ENCODE measurements around the gene ENPP3. TPM values are rescaled to one million over a fixed set of nuclear protein-coding genes. Genes with fewer than 3 reads are reported as not detected.

ENPP3 gene
- total RNA-seq, 2 experiments from 2014 or later = 0.22 to 0.34 TPM

DNA sequence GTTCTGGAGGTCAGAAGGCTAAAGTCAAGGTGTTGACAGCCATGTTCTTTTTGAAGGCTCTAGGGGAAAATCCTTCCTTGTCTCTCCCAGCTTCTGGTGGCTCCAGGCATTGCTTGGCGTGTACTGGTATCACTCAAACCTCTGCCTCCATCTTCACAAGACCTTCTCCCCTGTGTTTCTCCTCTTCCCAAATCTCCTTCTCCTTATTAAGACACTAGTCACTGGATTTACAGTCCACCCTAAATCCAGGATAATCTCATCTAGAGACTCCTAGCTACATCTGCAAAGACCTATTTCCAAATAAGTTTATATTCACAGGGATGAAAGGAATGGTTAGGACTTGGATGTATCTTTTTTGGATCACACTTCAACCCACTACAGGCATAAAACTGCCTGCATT lies 99.7 kb downstream of the ENPP3 start:
- Mint-ChIP-seq H3K27ac (no peak overlapping the region), H3K4me1 (ENCODE audit: low read depth) (no peaks in the 10 kb centered on the region), H3K4me3 (no peak overlapping the region), H3K9me3 (no peaks in the 10 kb centered on the region), H3K27me3 (no peaks in the 10 kb centered on the region), H3K36me3 (ENCODE audit: low read depth) (no peaks in the 10 kb centered on the region)
- Histone ChIP-seq H3K27ac (ENCODE audit: low read depth in 1 of 2, low read length in 2 of 2) (no peak overlapping the region), H3K9me3 (ENCODE audit: control insufficient read depth in 1 of 2, insufficient read depth in 1 of 2, low read length in 2 of 2) (no peaks in the 10 kb centered on the region), H3K36me3 (ENCODE audit: insufficient read depth, low read length) (no peaks in the 10 kb centered on the region), H3K4me3 (ENCODE audit: low read length) (no peak overlapping the region), H3K27me3 (ENCODE audit: control insufficient read depth in 1 of 2, insufficient read depth in 2 of 2, low read length in 2 of 2) (no peaks in the 10 kb centered on the region), H3K4me1 (ENCODE audit: insufficient read depth, low read length) (no peaks in the 10 kb centered on the region)
- DNase-seq = no peak
- no peak for ATAC-seq (ENCODE audit: poor library complexity)
- TF ChIP-seq, protein P1, sequence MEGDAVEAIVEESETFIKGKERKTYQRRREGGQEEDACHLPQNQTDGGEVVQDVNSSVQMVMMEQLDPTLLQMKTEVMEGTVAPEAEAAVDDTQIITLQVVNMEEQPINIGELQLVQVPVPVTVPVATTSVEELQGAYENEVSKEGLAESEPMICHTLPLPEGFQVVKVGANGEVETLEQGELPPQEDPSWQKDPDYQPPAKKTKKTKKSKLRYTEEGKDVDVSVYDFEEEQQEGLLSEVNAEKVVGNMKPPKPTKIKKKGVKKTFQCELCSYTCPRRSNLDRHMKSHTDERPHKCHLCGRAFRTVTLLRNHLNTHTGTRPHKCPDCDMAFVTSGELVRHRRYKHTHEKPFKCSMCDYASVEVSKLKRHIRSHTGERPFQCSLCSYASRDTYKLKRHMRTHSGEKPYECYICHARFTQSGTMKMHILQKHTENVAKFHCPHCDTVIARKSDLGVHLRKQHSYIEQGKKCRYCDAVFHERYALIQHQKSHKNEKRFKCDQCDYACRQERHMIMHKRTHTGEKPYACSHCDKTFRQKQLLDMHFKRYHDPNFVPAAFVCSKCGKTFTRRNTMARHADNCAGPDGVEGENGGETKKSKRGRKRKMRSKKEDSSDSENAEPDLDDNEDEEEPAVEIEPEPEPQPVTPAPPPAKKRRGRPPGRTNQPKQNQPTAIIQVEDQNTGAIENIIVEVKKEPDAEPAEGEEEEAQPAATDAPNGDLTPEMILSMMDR (IDR thresholded peaks at IDR 0.05) = no peak
- ChIA-PET CTCF (no interaction called here), POLR2A (no interaction called here)
- intact Hi-C loops (cut with DNase I, micrococcal nuclease) = no loop called here

GRCh38 chr6:131739136-131739535 lies 102.0 kb downstream of the ENPP3 start:
- H3K27me3 ChIP-seq (ENCODE audit: control insufficient read depth in 1 of 2, insufficient read depth in 2 of 2, low read length in 2 of 2) = no peaks in the 10 kb centered on the region
- ATAC-seq (ENCODE audit: poor library complexity) (no peak), DNase-seq (no peak)
- TF ChIP-seq, protein P1 (IDR thresholded peaks at IDR 0.05) = no peak
- POLR2A ChIA-PET = no interaction called here
- no peaks in the 10 kb centered on the region for H3K4me1 Mint-ChIP-seq (ENCODE audit: low read depth)
- no peaks in the 10 kb centered on the region for H3K36me3 ChIP-seq (ENCODE audit: insufficient read depth, low read length)
- H3K9me3 Mint-ChIP-seq = no peaks in the 10 kb centered on the region
- no peak overlapping the region for H3K27ac ChIP-seq (ENCODE audit: low read depth in 1 of 2, low read length in 2 of 2)
- H3K27me3 Mint-ChIP-seq = peaks cover 5% of the 10 kb centered on the region
- no peak overlapping the region for H3K27ac Mint-ChIP-seq
- intact Hi-C loops (cut with DNase I, micrococcal nuclease) = no loop called here
- no peaks in the 10 kb centered on the region for H3K9me3 ChIP-seq (ENCODE audit: control insufficient read depth in 1 of 2, insufficient read depth in 1 of 2, low read length in 2 of 2)
- H3K4me1 ChIP-seq (ENCODE audit: insufficient read depth, low read length) = no peaks in the 10 kb centered on the region
- H3K36me3 Mint-ChIP-seq (ENCODE audit: low read depth) = no peaks in the 10 kb centered on the region
- no peak overlapping the region for H3K4me3 Mint-ChIP-seq
- CTCF ChIA-PET = no interaction called here
- no peak overlapping the region for H3K4me3 ChIP-seq (ENCODE audit: low read length)

DNA sequence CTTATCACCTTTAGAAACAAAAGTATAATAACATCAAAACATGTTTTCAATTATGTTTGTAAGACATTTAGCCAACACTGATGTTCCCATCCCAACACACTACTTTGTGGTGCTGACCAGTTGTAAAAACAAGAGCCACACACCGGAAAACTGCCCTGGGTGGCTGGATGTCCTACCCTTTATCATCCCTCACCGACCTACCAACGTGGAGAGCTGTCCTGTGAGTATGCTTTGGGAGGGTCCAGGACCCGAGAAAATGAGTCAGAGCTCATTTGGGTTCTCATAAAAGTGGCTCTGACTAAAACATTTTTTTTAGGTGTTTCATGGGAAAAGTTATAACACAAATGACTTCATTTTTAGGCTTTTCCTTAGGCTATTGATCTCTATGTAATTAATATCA lies 103.1 kb downstream of the ENPP3 start:
- no peak overlapping the region for H3K4me3 Mint-ChIP-seq
- ChIA-PET CTCF (no interaction called here), POLR2A (no interaction called here)
- no peaks in the 10 kb centered on the region for H3K36me3 Mint-ChIP-seq (ENCODE audit: low read depth)
- no peaks in the 10 kb centered on the region for H3K4me1 ChIP-seq (ENCODE audit: insufficient read depth, low read length)
- TF ChIP-seq, protein P1 (IDR thresholded peaks at IDR 0.05) = no peak
- no peak for ATAC-seq (ENCODE audit: poor library complexity)
- no peaks in the 10 kb centered on the region for H3K9me3 ChIP-seq (ENCODE audit: control insufficient read depth in 1 of 2, insufficient read depth in 1 of 2, low read length in 2 of 2)
- no peaks in the 10 kb centered on the region for H3K27me3 ChIP-seq (ENCODE audit: control insufficient read depth in 1 of 2, insufficient read depth in 2 of 2, low read length in 2 of 2)
- H3K36me3 ChIP-seq (ENCODE audit: insufficient read depth, low read length) = no peaks in the 10 kb centered on the region
- no peak overlapping the region for H3K27ac Mint-ChIP-seq
- H3K27ac ChIP-seq (ENCODE audit: low read depth in 1 of 2, low read length in 2 of 2) = no peak overlapping the region
- intact Hi-C loops (cut with DNase I, micrococcal nuclease) = no loop called here
- H3K9me3 Mint-ChIP-seq = no peaks in the 10 kb centered on the region
- H3K4me1 Mint-ChIP-seq (ENCODE audit: low read depth) = no peaks in the 10 kb centered on the region
- DNase-seq = no peak
- H3K4me3 ChIP-seq (ENCODE audit: low read length) = no peak overlapping the region
- H3K27me3 Mint-ChIP-seq = peaks cover 5% of the 10 kb centered on the region

All from CD4-positive, alpha-beta T cell (primary cell).